Measurements from ENCODE around the gene CD79A. TPM values are rescaled to one million over a fixed set of nuclear protein-coding genes. Genes with fewer than 3 reads are reported as not detected.

The CD79A gene
- total RNA-seq, 1 donor from 2014 or later: not detected

DNA sequence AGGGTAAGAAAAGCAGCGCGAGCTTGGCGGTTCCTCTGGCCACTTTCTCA is 32.3 kb upstream of the CD79A start, which contains the start of gene DMRTC2:
TSS of gene DMRTC2 (plus strand) at position 42 of the 50 bp plus-strand sequence. CDS start 2,387 bp downstream, outside the sequence.
- Mint-ChIP-seq H3K36me3 (ENCODE audit: unreplicated experiment) (no peaks in the 10 kb centered on the region), H3K9me3 (ENCODE audit: unreplicated experiment) (no peaks in the 10 kb centered on the region), H3K4me3 (ENCODE audit: unreplicated experiment) (no peak within 1 kb of the TSS), H3K27ac (ENCODE audit: unreplicated experiment) (no peak within 1 kb of the TSS), H3K27me3 (ENCODE audit: unreplicated experiment) (peaks cover 18% of the 10 kb centered on the region), H3K4me1 (ENCODE audit: unreplicated experiment) (no peaks in the 10 kb centered on the region)
- no peak for DNase-seq (ENCODE audit: extremely low spot score, unreplicated experiment)
- TF ChIP-seq CTCF (IDR thresholded peaks at IDR 0.05): no peak

DNA sequence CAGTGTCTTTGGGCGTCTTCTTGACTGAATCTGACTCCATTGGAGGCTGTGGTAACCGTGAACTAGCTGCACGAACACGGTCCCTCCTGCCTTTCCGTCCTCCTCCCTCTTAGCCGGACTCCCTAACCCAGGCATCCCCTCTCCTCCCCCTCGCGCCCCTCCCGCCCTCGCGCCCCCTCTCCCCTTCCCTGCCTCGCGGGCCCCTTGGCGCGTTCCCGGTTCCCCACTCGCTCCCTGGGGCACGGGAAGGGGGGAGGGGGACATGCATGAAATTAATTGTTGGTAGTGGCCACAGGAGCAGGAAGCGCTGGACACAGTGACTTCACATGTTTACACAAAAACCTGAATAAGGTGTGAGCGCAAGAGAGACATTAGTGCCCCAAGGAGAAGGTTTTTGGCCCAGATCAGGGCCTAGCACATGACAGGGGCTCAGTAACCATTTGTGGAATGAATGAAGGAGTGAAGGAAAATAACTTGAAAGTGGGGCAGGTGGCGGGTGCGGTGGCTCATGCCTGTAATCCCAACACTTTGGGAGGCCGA is 32.0 kb upstream of the CD79A start:
- DNase-seq (ENCODE audit: extremely low spot score, unreplicated experiment): no peak
- Mint-ChIP-seq H3K36me3 (ENCODE audit: unreplicated experiment) (no peaks in the 10 kb centered on the region), H3K4me1 (ENCODE audit: unreplicated experiment) (no peaks in the 10 kb centered on the region), H3K9me3 (ENCODE audit: unreplicated experiment) (no peaks in the 10 kb centered on the region), H3K27me3 (ENCODE audit: unreplicated experiment) (peaks cover 18% of the 10 kb centered on the region), H3K4me3 (ENCODE audit: unreplicated experiment) (no peak overlapping the region), H3K27ac (ENCODE audit: unreplicated experiment) (no peak overlapping the region)
- TF ChIP-seq CTCF (IDR thresholded peaks at IDR 0.05): no peak

- no peak for TF ChIP-seq CTCF (IDR thresholded peaks at IDR 0.05)
- no peaks in the 10 kb centered on the region for H3K9me3 Mint-ChIP-seq (ENCODE audit: unreplicated experiment)
- DNase-seq (ENCODE audit: extremely low spot score, unreplicated experiment): no peak
- H3K4me1 Mint-ChIP-seq (ENCODE audit: unreplicated experiment): no peaks in the 10 kb centered on the region
- peaks cover 34% of the 10 kb centered on the region for H3K27me3 Mint-ChIP-seq (ENCODE audit: unreplicated experiment)
- H3K4me3 Mint-ChIP-seq (ENCODE audit: unreplicated experiment): no peak overlapping the region
- H3K36me3 Mint-ChIP-seq (ENCODE audit: unreplicated experiment): no peaks in the 10 kb centered on the region
- H3K27ac Mint-ChIP-seq (ENCODE audit: unreplicated experiment): no peak overlapping the region
These were observed 29.6 kb upstream of the CD79A start for GRCh38 chr19:41847351-41848105.

DNA sequence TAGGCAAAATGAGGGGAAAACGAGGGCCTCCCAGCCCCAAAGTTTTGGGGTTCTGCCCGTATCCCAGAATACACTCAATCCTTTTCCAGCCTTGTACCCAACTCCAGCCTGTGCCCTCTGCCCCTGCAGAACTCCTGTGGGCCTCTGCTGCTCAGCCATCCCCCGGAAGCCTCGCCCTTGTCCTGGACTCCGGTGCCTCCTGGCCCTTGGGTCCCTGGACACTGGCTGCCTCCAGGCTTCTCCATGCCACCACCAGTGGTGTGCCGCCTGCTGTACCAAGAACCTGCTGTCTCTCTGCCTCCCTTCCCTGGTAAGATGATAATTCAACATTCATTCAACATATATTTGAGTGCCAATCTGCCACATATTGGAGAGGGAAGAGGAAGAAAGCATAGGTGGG is 28.4 kb upstream of the CD79A start:
- Mint-ChIP-seq H3K4me1 (ENCODE audit: unreplicated experiment) (no peaks in the 10 kb centered on the region), H3K9me3 (ENCODE audit: unreplicated experiment) (no peaks in the 10 kb centered on the region), H3K36me3 (ENCODE audit: unreplicated experiment) (no peaks in the 10 kb centered on the region), H3K27ac (ENCODE audit: unreplicated experiment) (no peak overlapping the region), H3K4me3 (ENCODE audit: unreplicated experiment) (no peak overlapping the region), H3K27me3 (ENCODE audit: unreplicated experiment) (peaks cover 45% of the 10 kb centered on the region)
- TF ChIP-seq CTCF (IDR thresholded peaks at IDR 0.05): no peak
- DNase-seq (ENCODE audit: extremely low spot score, unreplicated experiment): no peak

DNA sequence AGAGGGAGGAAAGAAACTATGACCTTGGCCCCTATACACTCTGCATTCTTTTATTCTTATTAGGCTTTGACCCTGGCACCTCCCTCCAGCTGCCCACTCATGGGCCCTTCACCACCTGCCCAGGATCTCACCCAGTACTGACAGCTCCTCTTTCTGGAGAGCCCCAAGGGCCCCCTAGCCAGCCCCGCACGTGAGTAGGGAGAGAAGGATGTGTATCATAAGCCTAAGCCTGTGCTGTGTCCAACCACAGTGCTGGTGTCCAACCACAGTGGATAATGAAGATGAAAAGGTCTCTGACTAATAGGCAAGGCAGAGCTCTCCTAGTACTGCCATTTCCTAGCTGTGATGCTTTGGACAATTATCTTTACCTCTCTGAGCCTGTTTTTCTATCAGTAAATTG is 28.0 kb upstream of the CD79A start:
- Mint-ChIP-seq H3K4me1 (ENCODE audit: unreplicated experiment) (no peaks in the 10 kb centered on the region), H3K27me3 (ENCODE audit: unreplicated experiment) (peaks cover 44% of the 10 kb centered on the region), H3K27ac (ENCODE audit: unreplicated experiment) (no peak overlapping the region), H3K36me3 (ENCODE audit: unreplicated experiment) (no peaks in the 10 kb centered on the region), H3K4me3 (ENCODE audit: unreplicated experiment) (no peak overlapping the region), H3K9me3 (ENCODE audit: unreplicated experiment) (no peaks in the 10 kb centered on the region)
- no peak for TF ChIP-seq CTCF (IDR thresholded peaks at IDR 0.05)
- DNase-seq (ENCODE audit: extremely low spot score, unreplicated experiment): no peak

Measured in osteocyte (in vitro differentiated cells).